ENCODE data around the gene FZD7. TPM values are rescaled to one million over a fixed set of nuclear protein-coding genes. Genes with fewer than 3 reads are reported as not detected.

FZD7 gene
- total and polyA plus RNA-seq, 9 of the 15 experiments (the other 6 are each of a cell fraction or from before 2014, with no cell fraction given): 0.11 to 2.4 (median 0.69) TPM

GRCh38 chr2:202009581-202009980 lies 24.1 kb upstream of the FZD7 start:
- no peak for TF ChIP-seq ZNF583 (CRISPR knock-in tag; IDR thresholded peaks at IDR 0.05)
- TF ChIP-seq FUS (optimal IDR thresholded peaks at IDR 0.05; ENCODE audit: low read depth, low read length): no peak
- no peak for TF ChIP-seq BRCA1 (IDR thresholded peaks at IDR 0.05)
- no peak for TF ChIP-seq BRCA1 (CRISPR knock-in tag; IDR thresholded peaks at IDR 0.05)
- no peak for TF ChIP-seq PPARD (CRISPR knock-in tag; IDR thresholded peaks at IDR 0.05)
- no peak for TF ChIP-seq TCF3 (CRISPR knock-in tag; IDR thresholded peaks at IDR 0.05)
- no peak for TF ChIP-seq ZNF23 (CRISPR knock-in tag; IDR thresholded peaks at IDR 0.05)
- TF ChIP-seq NR2C2 (CRISPR knock-in tag; IDR thresholded peaks at IDR 0.05): no peak
- TF ChIP-seq NR2C2 (tag; IDR thresholded peaks at IDR 0.05): no peak
- no peak for TF ChIP-seq ZKSCAN3 (CRISPR knock-in tag; IDR thresholded peaks at IDR 0.05)
- Histone ChIP-seq H3K4me2 (ENCODE audit: insufficient read depth, low read length) (no peak overlapping the region), H3K4me1 (replicated peaks in 1 of 2; ENCODE audit: control insufficient read depth in 2 of 2, insufficient read depth in 2 of 2, low read length in 2 of 2) (no peaks in the 10 kb centered on the region), H3K4me3 (no peak overlapping the region), H4K20me1 (replicated peaks; ENCODE audit: control insufficient read depth, insufficient read depth, low read length) (no peaks in the 10 kb centered on the region), H3K27me3 (ENCODE audit: control insufficient read depth in 2 of 2, insufficient read depth in 2 of 2, low read length in 2 of 2) (peaks cover 0 to 17% of the 10 kb centered on the region in 2 experiments), H3K9me1 (ENCODE audit: control insufficient read depth, insufficient read depth, low read length) (no peaks in the 10 kb centered on the region), H3K27ac (ENCODE audit: extremely low read depth, low read depth, low read length) (no peak overlapping the region), H3K79me2 (ENCODE audit: control insufficient read depth, insufficient read depth, low read length) (no peaks in the 10 kb centered on the region), H3K9me3 (replicated peaks; ENCODE audit: control insufficient read depth, insufficient read depth, low read depth, low read length) (no peaks in the 10 kb centered on the region), H3K9ac (ENCODE audit: insufficient read depth in 1 of 2, low read depth in 2 of 2, low read length in 2 of 2) (no peak overlapping the region), H3K36me3 (ENCODE audit: control insufficient read depth, insufficient read depth, low read length) (no peaks in the 10 kb centered on the region), H2AFZ (ENCODE audit: low read depth, low read length) (no peak overlapping the region)
- WGBS (ENCODE audit: insufficient coverage, low coverage, missing lambda C conversion rate): 2% methylated on average over 7 of the region's 7 CpGs
- FAIRE-seq: no peak
- ChIA-PET POLR2A (no interaction called here), CTCF (ENCODE audit: low intra/inter-chr PET ratio) (no interaction called here)
- DNase-seq (ENCODE audit: extremely low read depth in 1 of 4, low spot score in 3 of 4): no peak
- intact Hi-C loops (cut with micrococcal nuclease): no loop called here
- ATAC-seq: no peak
- in situ Hi-C loops (cut with MboI): no loop called here
- BruUV-seq (replicated peaks): no TSS peak

All from K562 (cell line).